Measurements from ENCODE around the gene SLC4A11. TPM values are rescaled to one million over a fixed set of nuclear protein-coding genes. Genes with fewer than 3 reads are reported as not detected.

SLC4A11 gene
- polyA plus RNA-seq, 2 of the 4 experiments (the other 2 are of a cell fraction), result 2.0 to 10.7 TPM

DNA sequence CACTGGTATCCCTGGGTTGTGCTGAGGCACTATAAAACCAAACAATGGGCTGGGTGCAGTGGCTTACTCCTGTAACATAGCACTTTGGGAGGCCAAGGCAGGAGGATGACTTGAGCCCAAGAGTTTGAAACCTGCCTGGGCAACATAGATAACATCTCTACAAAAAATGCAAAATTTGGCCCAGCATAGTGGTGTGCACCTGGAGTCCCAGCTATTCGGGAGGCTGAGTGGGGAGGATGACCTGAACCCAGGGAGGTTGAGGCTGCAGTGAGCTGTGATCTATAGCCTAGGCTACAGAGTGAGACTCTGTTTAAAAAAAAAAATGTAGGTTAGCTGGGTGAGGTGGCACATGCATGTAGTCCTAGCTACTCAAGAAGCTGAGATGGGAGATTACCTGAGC lies 7.7 kb upstream of the SLC4A11 start:
- Histone ChIP-seq H3K4me2 (no peak overlapping the region), H3K27ac (no peak overlapping the region), H3K4me1 (peaks cover 18% of the 10 kb centered on the region), H3K4me3 (no peak overlapping the region), H3K9me3 (no peaks in the 10 kb centered on the region)
- ATAC-seq (no peak), FAIRE-seq (no peak), DNase-seq (ENCODE audit: low read depth in 1 of 2, low spot score in 1 of 2) (no peak)
- ChIA-PET POLR2A (interaction anchor here (0.7 kb wide), 1 partner anchor 52 kb away, joined by 4 read pairs; no protein-coding TSS in a partner anchor), CTCF (interaction anchor here (0.6 to 7.6 kb wide), 5 partner anchors 20 to 925 kb away, joined by 3 to 69 read pairs (median 3); no protein-coding TSS in a partner anchor)
- WGBS (ENCODE audit: missing lambda C conversion rate), result 100% methylated on average over 1 of the region's 1 CpG
- TF ChIP-seq JUNB (IDR thresholded peaks at IDR 0.05), result no peak

- Histone ChIP-seq H3K4me3 (no peak overlapping the region), H3K4me2 (no peak overlapping the region), H3K9me3 (no peaks in the 10 kb centered on the region), H3K4me1 (peaks cover 23% of the 10 kb centered on the region), H3K27ac (no peak overlapping the region)
- POLR2A ChIA-PET, result no interaction called here
- 55% methylated on average over 4 of the region's 4 CpGs for WGBS (ENCODE audit: missing lambda C conversion rate)
- no peak for TF ChIP-seq MAFK (IDR thresholded peaks at IDR 0.05; ENCODE audit: partially characterized antibody)
- no peak for TF ChIP-seq ZNF302 (CRISPR knock-in tag; IDR thresholded peaks at IDR 0.05)
- no peak for TF ChIP-seq RARB (CRISPR knock-in tag; IDR thresholded peaks at IDR 0.05)
- TF ChIP-seq, protein P1, sequence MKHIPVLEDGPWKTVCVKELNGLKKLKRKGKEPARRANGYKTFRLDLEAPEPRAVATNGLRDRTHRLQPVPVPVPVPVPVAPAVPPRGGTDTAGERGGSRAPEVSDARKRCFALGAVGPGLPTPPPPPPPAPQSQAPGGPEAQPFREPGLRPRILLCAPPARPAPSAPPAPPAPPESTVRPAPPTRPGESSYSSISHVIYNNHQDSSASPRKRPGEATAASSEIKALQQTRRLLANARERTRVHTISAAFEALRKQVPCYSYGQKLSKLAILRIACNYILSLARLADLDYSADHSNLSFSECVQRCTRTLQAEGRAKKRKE (CRISPR knock-in tag; IDR thresholded peaks at IDR 0.05; ENCODE audit: low read depth), result no peak
- TF ChIP-seq ZC3H11A (IDR thresholded peaks at IDR 0.05), result no peak
- TF ChIP-seq, protein P2, sequence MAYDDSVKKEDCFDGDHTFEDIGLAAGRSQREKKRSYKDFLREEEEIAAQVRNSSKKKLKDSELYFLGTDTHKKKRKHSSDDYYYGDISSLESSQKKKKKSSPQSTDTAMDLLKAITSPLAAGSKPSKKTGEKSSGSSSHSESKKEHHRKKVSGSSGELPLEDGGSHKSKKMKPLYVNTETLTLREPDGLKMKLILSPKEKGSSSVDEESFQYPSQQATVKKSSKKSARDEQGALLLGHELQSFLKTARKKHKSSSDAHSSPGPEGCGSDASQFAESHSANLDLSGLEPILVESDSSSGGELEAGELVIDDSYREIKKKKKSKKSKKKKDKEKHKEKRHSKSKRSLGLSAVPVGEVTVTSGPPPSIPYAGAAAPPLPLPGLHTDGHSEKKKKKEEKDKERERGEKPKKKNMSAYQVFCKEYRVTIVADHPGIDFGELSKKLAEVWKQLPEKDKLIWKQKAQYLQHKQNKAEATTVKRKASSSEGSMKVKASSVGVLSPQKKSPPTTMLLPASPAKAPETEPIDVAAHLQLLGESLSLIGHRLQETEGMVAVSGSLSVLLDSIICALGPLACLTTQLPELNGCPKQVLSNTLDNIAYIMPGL (CRISPR knock-in tag; IDR thresholded peaks at IDR 0.05; ENCODE audit: borderline replicate concordance), result no peak
- no peak for TF ChIP-seq TP53 (CRISPR knock-in tag; IDR thresholded peaks at IDR 0.05)
- TF ChIP-seq RFX5 (IDR thresholded peaks at IDR 0.05), result no peak
- TF ChIP-seq NR3C1 (IDR thresholded peaks at IDR 0.05), result no peak
- FAIRE-seq, result no peak
- CTCF ChIA-PET, result interaction anchor here (0.6 to 3.7 kb wide), 3 partner anchors 16 to 28 kb away, joined by 3 to 16 read pairs (median 3); no protein-coding TSS in a partner anchor
- ATAC-seq, result no peak
- DNase-seq (ENCODE audit: low read depth in 1 of 2, low spot score in 1 of 2), result no peak
Observed at GRCh38 chr20:3245711-3246110, 6.7 kb upstream of the SLC4A11 start.

DNA sequence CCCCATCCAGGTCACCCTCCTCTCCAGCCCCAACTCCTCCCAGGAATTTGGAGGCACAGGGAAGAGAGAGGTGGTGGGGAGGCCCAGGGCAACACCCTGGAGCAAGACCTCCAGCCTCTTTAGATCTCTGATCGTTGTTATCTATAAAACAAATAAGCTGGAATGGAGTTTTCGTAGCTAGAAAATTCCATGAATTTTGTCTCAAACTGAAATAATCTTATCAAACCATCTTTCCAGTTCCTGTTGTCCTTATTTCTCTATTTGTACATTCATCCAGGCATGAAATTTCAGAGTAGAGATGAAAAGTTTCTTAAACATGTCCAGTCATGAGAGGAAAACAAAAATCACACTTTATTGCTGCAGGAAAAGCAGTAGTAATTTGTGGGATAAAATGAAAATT lies 6.2 kb upstream of the SLC4A11 start:
- WGBS (ENCODE audit: missing lambda C conversion rate), result 58% methylated on average over 2 of the region's 2 CpGs
- no peak for ATAC-seq
- CTCF ChIA-PET, result interaction anchor here (0.6 to 3.7 kb wide), 2 partner anchors 16 to 27 kb away, joined by 3 to 16 read pairs; no protein-coding TSS in a partner anchor
- Histone ChIP-seq H3K4me3 (no peak overlapping the region), H3K4me2 (no peak overlapping the region), H3K4me1 (peaks cover 23% of the 10 kb centered on the region), H3K9me3 (no peaks in the 10 kb centered on the region), H3K27ac (no peak overlapping the region; a peak in 1 of 6 replicates)
- POLR2A ChIA-PET, result no interaction called here
- TF ChIP-seq, protein P1 (CRISPR knock-in tag; IDR thresholded peaks at IDR 0.05; ENCODE audit: low read depth), result no peak
- no peak for TF ChIP-seq CHD4 (IDR thresholded peaks at IDR 0.05; ENCODE audit: borderline replicate concordance)
- TF ChIP-seq KDM1A (IDR thresholded peaks at IDR 0.05; ENCODE audit: low read depth), result no peak
- no peak for TF ChIP-seq HOXB5 (CRISPR knock-in tag; IDR thresholded peaks at IDR 0.05)
- TF ChIP-seq PHF8 (IDR thresholded peaks at IDR 0.05; ENCODE audit: borderline replicate concordance, low read depth), result no peak
- TF ChIP-seq JUN (IDR thresholded peaks at IDR 0.05), result no peak
- TF ChIP-seq BHLHE40 (IDR thresholded peaks at IDR 0.05; ENCODE audit: low read depth, low read length), result no peak
- no peak for TF ChIP-seq RCOR1 (IDR thresholded peaks at IDR 0.05; ENCODE audit: low read depth, low read length)
- DNase-seq (ENCODE audit: low read depth in 1 of 2, low spot score in 1 of 2), result no peak
- FAIRE-seq, result no peak

- POLR2A ChIA-PET, result no interaction called here
- Histone ChIP-seq H3K27ac (no peak overlapping the region), H3K4me1 (peaks cover 23% of the 10 kb centered on the region), H3K4me2 (no peak overlapping the region), H3K9me3 (no peaks in the 10 kb centered on the region), H3K4me3 (no peak overlapping the region)
- 75% methylated on average over 1 of the region's 1 CpG for WGBS (ENCODE audit: missing lambda C conversion rate)
- DNase-seq (ENCODE audit: low read depth in 1 of 2, low spot score in 1 of 2), result no peak
- FAIRE-seq, result no peak
- CTCF ChIA-PET, result interaction anchor here (3.7 kb wide), 1 partner anchor 27 kb away, joined by 16 read pairs; no protein-coding TSS in a partner anchor
- ATAC-seq, result 0 out of 6 replicates have a peak, but pooled peaks of 1 of the 2 experiments have one; percentile 5
- no peak for TF ChIP-seq NR3C1 (IDR thresholded peaks at IDR 0.05)
- no peak for TF ChIP-seq NPAS2 (CRISPR knock-in tag; IDR thresholded peaks at IDR 0.05; ENCODE audit: borderline replicate concordance)
- no peak for TF ChIP-seq MYC (IDR thresholded peaks at IDR 0.05; ENCODE audit: borderline replicate concordance, low read length)
- TF ChIP-seq ZSCAN20 (CRISPR knock-in tag; IDR thresholded peaks at IDR 0.05), result no peak
- TF ChIP-seq BCL3 (IDR thresholded peaks at IDR 0.05), result no peak
- TF ChIP-seq EP300 (IDR thresholded peaks at IDR 0.05), result no peak
- TF ChIP-seq, protein P1 (CRISPR knock-in tag; IDR thresholded peaks at IDR 0.05; ENCODE audit: low read depth), result no peak
- no peak for TF ChIP-seq TP53 (CRISPR knock-in tag; IDR thresholded peaks at IDR 0.05)
Observed at GRCh38 chr20:3244613-3245012, 5.6 kb upstream of the SLC4A11 start.
